Measurements from ENCODE around the gene NUAK1.

NUAK1 gene

DNA sequence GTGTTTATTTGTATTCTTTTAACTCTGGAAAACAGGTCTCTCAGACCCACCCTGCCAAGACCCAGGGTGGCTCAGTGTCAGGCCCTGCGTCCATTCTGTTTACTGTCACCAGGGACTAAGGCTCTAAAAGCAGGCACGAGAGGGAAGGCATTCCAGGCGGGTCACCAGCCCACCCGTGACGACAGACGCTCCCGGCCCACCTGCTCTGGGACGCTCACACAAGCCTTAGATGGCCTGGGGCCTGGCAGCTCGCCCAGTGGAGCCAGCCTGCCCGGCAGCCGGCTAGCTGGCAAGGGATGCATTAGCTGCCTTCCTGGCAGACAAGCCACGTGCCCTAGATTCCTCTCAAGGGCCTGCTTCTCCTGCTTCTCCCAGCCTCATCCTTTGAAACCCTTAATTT is 9.2 kb upstream of the NUAK1 start:
- in situ Hi-C loops (cut with MboI; ENCODE audit: low sequenced_read_pairs), result loop anchor here (25.0 kb wide), 1 partner anchor 736 kb away; no protein-coding TSS in a partner anchor

DNA sequence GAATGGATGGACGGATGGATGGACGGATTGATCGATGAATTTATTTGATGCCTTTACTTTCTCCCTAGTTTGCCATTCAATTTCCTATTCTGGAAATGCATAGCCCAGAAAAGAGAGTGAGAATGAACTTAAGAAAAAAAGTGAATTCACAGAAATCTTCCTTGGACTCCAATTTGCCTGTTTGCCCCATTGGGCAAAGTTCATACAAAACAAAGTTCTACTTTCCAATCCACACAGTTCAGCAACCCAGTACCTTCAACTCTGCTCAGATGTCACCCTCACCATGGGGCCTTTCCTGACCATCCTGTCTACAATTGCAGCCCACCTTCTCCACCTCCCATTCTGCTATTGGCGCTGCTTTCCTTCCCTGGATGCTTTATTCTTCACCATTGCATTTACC is 8.2 kb upstream of the NUAK1 start:
- in situ Hi-C loops (cut with MboI; ENCODE audit: low sequenced_read_pairs), result loop anchor here (25.0 kb wide), 1 partner anchor 735 kb away; no protein-coding TSS in a partner anchor

GRCh38 chr12:106145539-106146447 is 7.0 kb upstream of the NUAK1 start:
- in situ Hi-C loops (cut with MboI; ENCODE audit: low sequenced_read_pairs), result loop anchor here (25.0 kb wide), 1 partner anchor 733 kb away; no protein-coding TSS in a partner anchor

DNA sequence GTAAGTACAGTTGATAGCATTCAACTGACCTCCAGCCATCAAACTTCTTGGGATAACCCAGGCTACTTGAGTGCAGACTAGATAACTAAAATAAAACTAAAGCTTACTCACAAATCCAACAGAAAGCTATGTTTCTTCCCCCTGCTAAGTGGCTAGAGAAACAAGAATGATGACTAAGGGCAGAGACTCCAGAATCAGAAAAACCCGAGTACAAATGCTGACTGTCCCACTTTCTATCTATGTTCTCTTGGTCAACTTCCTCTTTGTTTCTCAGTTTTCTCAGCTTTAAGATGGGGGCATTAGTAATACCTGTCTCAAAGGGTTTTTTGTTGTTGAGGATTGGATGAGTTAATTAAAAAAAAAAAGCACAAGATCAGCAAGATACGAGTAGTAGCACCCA is 6.1 kb upstream of the NUAK1 start:
- in situ Hi-C loops (cut with MboI; ENCODE audit: low sequenced_read_pairs), result loop anchor here (25.0 kb wide), 1 partner anchor 733 kb away; no protein-coding TSS in a partner anchor

- in situ Hi-C loops (cut with MboI; ENCODE audit: low sequenced_read_pairs), result loop anchor here (25.0 kb wide), 1 partner anchor 730 kb away; no protein-coding TSS in a partner anchor
Observed at GRCh38 chr12:106142591-106143261, 4.0 kb upstream of the NUAK1 start.

DNA sequence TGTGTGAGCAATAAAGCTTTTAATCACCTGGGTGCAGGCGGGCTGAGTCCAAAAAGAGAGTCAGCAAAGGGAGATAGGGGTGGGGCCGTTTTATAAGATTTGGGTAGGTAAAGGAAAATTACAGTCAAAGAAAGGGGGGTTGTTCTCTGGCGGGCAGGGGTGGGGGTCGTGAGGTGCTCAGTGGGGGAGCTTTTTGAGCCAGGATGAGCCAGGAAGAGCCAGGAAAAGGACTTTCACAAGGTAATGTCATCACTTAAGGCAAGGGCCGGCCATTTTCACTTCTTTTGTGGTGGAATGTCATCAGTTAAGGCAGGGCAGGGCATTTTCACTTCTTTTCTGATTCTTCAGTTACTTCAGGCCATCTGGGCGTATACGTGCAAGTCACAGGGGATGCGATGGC is 3.2 kb upstream of the NUAK1 start:
- in situ Hi-C loops (cut with MboI; ENCODE audit: low sequenced_read_pairs), result loop anchor here (25.0 kb wide), 1 partner anchor 730 kb away; no protein-coding TSS in a partner anchor

DNA sequence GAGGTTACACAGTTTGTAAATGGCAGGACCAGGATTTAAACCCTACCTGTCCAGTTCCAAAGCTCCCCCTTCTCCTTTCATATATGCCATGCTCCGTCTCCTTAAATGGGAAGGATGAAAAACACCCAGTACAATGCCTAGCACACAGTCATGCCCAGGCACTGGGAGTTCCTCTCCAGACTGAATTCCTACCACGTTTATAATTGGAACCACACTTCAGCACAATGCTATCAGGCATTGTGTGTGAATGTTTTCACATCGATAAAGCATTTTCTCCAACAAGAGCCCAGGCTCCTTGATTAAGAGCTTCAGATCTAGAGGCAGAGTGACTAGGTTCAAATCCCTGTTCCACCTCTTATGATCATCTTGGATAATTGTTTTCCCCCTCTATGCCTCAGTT is 2.7 kb upstream of the NUAK1 start:
- in situ Hi-C loops (cut with MboI; ENCODE audit: low sequenced_read_pairs), result loop anchor here (25.0 kb wide), 1 partner anchor 729 kb away; no protein-coding TSS in a partner anchor

- in situ Hi-C loops (cut with MboI; ENCODE audit: low sequenced_read_pairs), result loop anchor here (25.0 kb wide), 1 partner anchor 729 kb away; no protein-coding TSS in a partner anchor
Observed at GRCh38 chr12:106141003-106141402, 2.2 kb upstream of the NUAK1 start.

GRCh38 chr12:106140223-106140986 is 1.7 kb upstream of the NUAK1 start:
- in situ Hi-C loops (cut with MboI; ENCODE audit: low sequenced_read_pairs), result loop anchor here (25.0 kb wide), 1 partner anchor 728 kb away; no protein-coding TSS in a partner anchor

- in situ Hi-C loops (cut with MboI; ENCODE audit: low sequenced_read_pairs), result loop anchor here (25.0 kb wide), 1 partner anchor 727 kb away; no protein-coding TSS in a partner anchor
Observed at GRCh38 chr12:106139422-106140171, 843 bp upstream of the NUAK1 start.

- in situ Hi-C loops (cut with MboI; ENCODE audit: low sequenced_read_pairs), result loop anchor here (25.0 kb wide), 1 partner anchor 726 kb away; no protein-coding TSS in a partner anchor
Observed at GRCh38 chr12:106138357-106138632, 459 bp downstream of the NUAK1 start.

DNA sequence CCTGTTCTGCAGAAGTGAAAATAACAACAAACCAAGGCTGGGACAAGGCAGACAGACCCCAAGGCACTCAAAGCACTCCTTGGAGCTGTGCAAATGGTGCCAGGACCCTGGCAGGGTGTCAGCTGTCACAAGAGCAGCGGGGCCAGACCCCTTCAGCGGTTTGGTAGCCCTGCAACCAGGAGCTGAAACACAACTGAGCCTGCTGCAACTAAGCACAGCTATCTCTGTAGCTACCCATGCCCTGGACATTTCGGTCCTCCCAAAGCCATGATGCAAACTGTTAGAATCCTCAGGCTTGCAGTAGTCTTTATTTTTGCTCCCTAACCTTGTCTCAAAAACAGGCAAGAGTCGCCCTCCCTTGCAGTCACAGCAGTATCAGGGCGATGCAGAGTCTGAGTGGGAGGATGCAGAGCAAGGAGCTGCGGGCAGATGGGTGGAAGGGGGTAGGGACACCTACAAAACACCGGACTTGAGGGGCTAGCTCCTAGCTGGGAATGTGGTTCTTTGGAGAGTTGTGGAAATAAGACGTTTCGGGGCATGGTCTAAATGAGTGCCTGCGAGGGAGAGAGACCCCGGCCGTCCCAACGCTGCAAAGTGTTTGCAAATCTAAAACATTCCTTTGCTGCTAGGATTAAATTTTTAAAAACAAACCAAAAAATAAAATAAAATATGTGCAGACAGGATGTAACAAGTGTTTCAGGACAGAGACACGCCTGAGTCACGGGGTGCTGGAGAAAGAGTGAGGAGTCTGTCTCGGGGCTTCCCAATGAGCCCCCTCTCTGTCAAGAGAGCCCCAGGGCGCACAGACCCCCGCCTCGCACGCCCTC is 1.0 kb downstream of the NUAK1 start:
- in situ Hi-C loops (cut with MboI; ENCODE audit: low sequenced_read_pairs), result loop anchor here (25.0 kb wide), 1 partner anchor 725 kb away; no protein-coding TSS in a partner anchor

- in situ Hi-C loops (cut with MboI; ENCODE audit: low sequenced_read_pairs), result loop anchor here (25.0 kb wide), 1 partner anchor 724 kb away; no protein-coding TSS in a partner anchor
Observed at GRCh38 chr12:106136263-106136662, 2.5 kb downstream of the NUAK1 start.

GRCh38 chr12:106135781-106136180 is 3.0 kb downstream of the NUAK1 start:
- in situ Hi-C loops (cut with MboI; ENCODE audit: low sequenced_read_pairs), result loop anchor here (25.0 kb wide), 1 partner anchor 723 kb away; no protein-coding TSS in a partner anchor

DNA sequence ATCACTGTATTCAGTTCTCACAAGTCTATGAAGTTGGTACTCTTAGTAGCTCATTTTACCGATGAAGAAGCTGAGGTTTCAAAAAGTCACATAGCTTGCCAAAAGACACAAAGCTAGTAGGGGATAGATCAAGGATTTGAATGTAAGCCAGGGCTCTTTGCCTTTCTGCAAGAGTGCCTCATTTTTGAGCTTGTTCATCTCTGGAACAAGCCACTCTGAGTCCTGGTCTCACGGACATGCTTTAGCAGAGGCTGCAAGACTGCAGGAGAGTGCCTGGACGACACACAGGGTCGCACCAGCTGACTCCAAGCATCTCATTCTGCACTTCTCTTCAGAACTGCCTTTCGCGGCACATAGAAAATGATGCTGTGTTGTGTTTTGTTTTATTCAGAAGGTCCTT is 3.7 kb downstream of the NUAK1 start:
- in situ Hi-C loops (cut with MboI; ENCODE audit: low sequenced_read_pairs), result loop anchor here (25.0 kb wide), 1 partner anchor 723 kb away; no protein-coding TSS in a partner anchor

DNA sequence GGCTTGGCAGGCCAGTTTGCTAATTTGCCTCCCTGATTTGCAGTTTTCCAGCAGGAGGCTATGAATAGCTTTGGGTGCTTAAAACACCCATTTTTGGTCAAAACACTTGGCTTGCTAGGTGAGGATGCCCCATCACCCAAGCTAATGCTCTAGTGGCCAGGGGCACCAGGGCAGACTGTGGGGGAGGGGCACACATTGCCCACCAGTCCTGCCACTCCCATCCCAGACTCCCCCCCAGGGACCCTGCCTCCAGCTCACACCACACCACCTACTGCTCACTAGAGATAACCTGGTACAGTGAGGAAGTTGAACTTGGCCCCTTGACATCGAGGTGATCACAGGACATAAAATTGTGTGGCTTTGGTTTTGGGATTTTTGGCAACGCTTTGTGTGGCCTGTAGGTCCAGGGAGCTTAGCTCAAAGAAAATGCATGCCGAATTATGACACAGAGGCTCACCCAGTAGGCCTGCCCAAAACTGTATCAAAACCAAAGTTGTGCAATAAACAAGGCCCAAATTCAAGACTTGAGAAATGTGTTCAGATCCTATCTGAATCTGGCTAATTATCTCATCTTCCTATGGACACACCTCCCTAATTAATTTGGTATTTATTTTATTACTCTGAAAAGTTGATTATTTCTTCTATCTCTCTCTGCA is 4.3 kb downstream of the NUAK1 start:
- in situ Hi-C loops (cut with MboI; ENCODE audit: low sequenced_read_pairs), result loop anchor here (25.0 kb wide), 1 partner anchor 722 kb away; no protein-coding TSS in a partner anchor

DNA sequence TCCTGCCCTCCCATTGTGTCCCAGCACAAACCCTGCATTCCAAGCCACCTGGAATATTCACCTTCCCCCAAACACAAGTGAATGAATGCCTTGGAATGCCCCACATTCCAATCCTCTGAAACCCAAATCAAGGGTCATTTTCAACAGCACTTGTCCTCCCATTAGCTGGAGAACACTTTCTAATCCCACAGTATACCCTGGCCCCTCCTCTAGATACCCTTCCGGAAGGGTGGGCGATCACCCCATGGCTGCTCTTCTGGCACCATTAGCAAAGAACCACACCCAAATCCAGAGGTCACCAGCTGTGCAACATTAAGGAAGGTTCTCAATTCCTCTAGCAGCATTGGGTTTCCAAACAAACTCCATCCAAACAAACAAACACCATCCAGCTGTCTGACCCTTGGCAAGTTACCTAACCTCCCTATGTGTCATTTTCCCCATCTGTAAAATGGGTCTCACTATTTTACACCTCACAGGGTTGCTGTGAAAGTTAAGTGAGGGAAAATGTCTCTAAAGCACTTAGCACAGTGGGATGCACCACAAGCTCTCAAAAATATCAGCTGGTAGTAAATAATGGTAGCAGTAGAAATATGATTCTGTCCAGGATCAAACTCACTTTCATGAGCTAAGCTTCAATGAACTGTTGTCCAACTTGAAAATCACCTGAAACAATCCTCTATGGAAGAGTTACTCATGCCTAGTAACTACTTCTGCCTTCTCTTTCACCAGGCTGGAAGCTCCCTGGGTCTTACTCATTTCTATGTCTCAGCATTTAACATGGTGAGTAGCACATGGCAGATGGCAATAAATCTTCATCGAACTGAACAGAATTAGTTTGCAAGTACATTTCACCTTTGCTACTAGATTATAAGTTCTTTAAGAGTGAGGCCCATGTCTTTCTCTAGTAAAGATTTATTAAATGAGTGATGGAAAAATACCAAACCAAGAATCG is 5.3 kb downstream of the NUAK1 start:
- in situ Hi-C loops (cut with MboI; ENCODE audit: low sequenced_read_pairs), result loop anchor here (25.0 kb wide), 1 partner anchor 721 kb away; no protein-coding TSS in a partner anchor
